Measurements from ENCODE around the gene IL36RN.
"Not testable (repeated sequence)": the region's sequence is repeated elsewhere in the genome, so short reads cannot be mapped to it uniquely, and the experiment has no call there.

IL36RN gene

DNA sequence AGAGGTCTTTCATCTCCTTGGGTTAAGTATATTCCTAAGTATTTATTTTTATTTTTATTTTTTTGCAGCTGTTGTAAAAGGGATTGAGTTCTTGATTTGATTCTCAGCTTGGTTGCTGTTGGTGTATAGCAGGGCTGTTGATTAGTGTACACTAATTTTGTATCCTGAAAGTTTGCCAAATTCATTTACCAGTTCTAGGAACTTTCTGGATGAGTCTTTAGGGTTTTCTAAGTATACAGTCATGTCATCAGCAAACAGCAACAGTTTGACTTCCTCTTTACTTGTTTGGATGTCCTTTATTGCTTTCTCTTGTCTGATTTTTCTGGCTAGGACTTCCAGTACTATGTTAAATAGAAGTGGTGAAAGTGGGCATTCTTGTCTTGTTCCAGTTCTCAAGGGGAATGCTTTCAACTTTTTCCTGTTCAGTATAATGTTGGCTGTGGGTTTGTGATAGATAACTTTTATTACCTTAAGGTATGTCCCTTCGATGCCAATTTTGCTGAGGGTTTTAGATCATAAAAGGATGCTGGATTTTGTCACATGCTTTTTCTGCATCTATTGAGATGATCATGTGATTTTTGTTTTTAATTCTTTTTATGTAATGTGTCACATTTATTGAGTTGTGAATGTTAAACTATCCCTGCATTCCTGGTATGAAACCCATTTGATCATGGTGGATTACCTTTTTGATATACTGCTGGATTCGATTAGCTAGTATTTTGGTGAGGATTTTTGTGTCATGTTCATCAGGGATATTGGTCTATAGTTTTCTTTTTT lies 38.0 kb downstream of the IL36RN start:
- not testable (repeated sequence) for DNase-seq, H3K27me3 Mint-ChIP-seq, ATAC-seq, H3K4me3 Mint-ChIP-seq, H3K27ac Mint-ChIP-seq
- H3K9me3 Mint-ChIP-seq, result peaks cover 16 to 30% of the 10 kb centered on the region in 2 donors
- H3K4me1 Mint-ChIP-seq, result peaks cover 22% of the 10 kb centered on the region

- Mint-ChIP-seq H3K4me1 (peaks cover 29% of the 10 kb centered on the region), H3K27me3 (no peaks in the 10 kb centered on the region), H3K27ac (peak overlapping the region; percentile 52 to 95), H3K4me3 (peak overlapping the region; percentile 57 to 58), H3K9me3 (peaks cover 21 to 40% of the 10 kb centered on the region in 2 donors)
- peak; percentile 66 for ATAC-seq
- no peak for DNase-seq
Measured at GRCh38 chr2:113098041-113098440, 39.0 kb downstream of the IL36RN start.

DNA sequence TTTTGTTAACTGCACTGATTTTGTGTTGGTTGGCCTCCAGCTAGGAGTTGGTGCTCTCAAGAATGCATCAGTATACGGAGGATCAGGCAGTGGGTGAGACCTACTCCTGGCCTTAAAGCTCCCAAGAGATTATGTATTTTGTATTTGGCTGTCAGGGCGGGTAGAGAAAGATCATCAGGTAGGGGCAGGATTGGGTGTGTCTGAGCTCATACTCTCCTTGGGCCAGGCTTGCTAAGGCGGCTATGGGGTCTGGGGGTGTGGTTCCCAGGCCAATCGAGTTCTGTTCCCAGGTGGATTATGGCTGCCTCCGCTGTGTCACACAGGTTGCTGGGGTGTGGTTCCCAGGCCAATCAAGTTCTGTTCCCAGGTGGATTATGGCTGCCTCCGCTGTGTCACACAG lies 39.5 kb downstream of the IL36RN start:
- Mint-ChIP-seq H3K9me3 (peaks cover 26 to 43% of the 10 kb centered on the region in 2 donors), H3K27me3 (no peaks in the 10 kb centered on the region), H3K4me3 (peak overlapping the region in 1 of 2 donors; percentile 58), H3K27ac (peak overlapping the region; percentile 70 to 95), H3K4me1 (peaks cover 33% of the 10 kb centered on the region)
- ATAC-seq (no peak), DNase-seq (no peak)

- DNase-seq (no peak), ATAC-seq (no peak)
- H3K4me3 Mint-ChIP-seq, result no peak overlapping the region
- H3K9me3 Mint-ChIP-seq, result peaks cover 20 to 43% of the 10 kb centered on the region in 2 donors
- peaks cover 47% of the 10 kb centered on the region for H3K4me1 Mint-ChIP-seq
- no peak overlapping the region for H3K27ac Mint-ChIP-seq
- H3K27me3 Mint-ChIP-seq, result no peaks in the 10 kb centered on the region
Measured at GRCh38 chr2:113102133-113102532, 43.1 kb downstream of the IL36RN start.

- ATAC-seq, result no peak
- H3K27me3 Mint-ChIP-seq, result no peaks in the 10 kb centered on the region
- H3K27ac Mint-ChIP-seq, result no peak overlapping the region
- no peak overlapping the region for H3K4me3 Mint-ChIP-seq
- no peak for DNase-seq
- H3K4me1 Mint-ChIP-seq, result peaks cover 35% of the 10 kb centered on the region
- H3K9me3 Mint-ChIP-seq, result peaks cover 15 to 31% of the 10 kb centered on the region in 2 donors
Measured at GRCh38 chr2:113103277-113103676, 44.3 kb downstream of the IL36RN start.

GRCh38 chr2:113104054-113104611 lies 45.1 kb downstream of the IL36RN start:
- DNase-seq (peak in 1 of 2 donors; percentile 30), ATAC-seq (peak; percentile 85)
- no peak overlapping the region for H3K27ac Mint-ChIP-seq

GRCh38 chr2:113105047-113105785 lies 46.2 kb downstream of the IL36RN start:
- peak in 1 of 2 donors; percentile 45 for DNase-seq
- H3K27ac Mint-ChIP-seq, result no peak overlapping the region

More at GRCh38 chr2:113104054-113104611, 45.1 kb downstream of the IL36RN start:
- Mint-ChIP-seq H3K4me1 (peaks cover 31% of the 10 kb centered on the region), H3K27me3 (no peaks in the 10 kb centered on the region), H3K9me3 (peaks cover 15 to 29% of the 10 kb centered on the region in 2 donors), H3K4me3 (peak overlapping the region in 1 of 2 donors; percentile 4)

DNA sequence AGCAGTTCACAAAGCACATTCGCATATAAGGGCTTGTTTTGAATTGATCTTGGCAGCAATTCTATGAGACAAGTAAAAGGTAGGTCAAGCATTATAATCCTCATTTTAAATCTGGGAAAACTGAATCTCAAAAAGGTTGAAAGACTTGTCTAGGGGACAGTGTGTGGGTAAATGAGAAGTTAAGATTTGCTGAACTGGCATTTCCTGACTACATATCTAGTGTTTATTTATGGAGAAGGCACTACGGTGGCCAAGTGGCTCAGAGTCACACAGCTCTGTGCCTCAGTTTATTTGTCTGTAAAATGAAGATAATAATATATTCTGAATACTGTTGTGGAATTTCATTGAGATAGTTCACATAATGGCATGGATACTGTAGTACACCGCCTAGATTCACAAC lies 52.1 kb downstream of the IL36RN start:
- Mint-ChIP-seq H3K4me3 (no peak overlapping the region), H3K9me3 (no peaks in the 10 kb centered on the region), H3K27ac (no peak overlapping the region), H3K4me1 (no peaks in the 10 kb centered on the region), H3K27me3 (no peaks in the 10 kb centered on the region)
- ATAC-seq, result no peak
- DNase-seq, result no peak

More at GRCh38 chr2:113105047-113105785, 46.2 kb downstream of the IL36RN start:
- peaks cover 31% of the 10 kb centered on the region for H3K4me1 Mint-ChIP-seq
- H3K27me3 Mint-ChIP-seq, result no peaks in the 10 kb centered on the region
- peak; percentile 84 for ATAC-seq
- no peak overlapping the region for H3K4me3 Mint-ChIP-seq
- peaks cover 15 to 29% of the 10 kb centered on the region in 2 donors for H3K9me3 Mint-ChIP-seq

GRCh38 chr2:113111823-113112287 lies 52.9 kb downstream of the IL36RN start:
- ATAC-seq (no peak), DNase-seq (no peak)
- H3K4me1 Mint-ChIP-seq, result no peaks in the 10 kb centered on the region
- no peak overlapping the region for H3K4me3 Mint-ChIP-seq
- no peak overlapping the region for H3K27ac Mint-ChIP-seq
- no peaks in the 10 kb centered on the region for H3K27me3 Mint-ChIP-seq
- no peaks in the 10 kb centered on the region for H3K9me3 Mint-ChIP-seq

DNA sequence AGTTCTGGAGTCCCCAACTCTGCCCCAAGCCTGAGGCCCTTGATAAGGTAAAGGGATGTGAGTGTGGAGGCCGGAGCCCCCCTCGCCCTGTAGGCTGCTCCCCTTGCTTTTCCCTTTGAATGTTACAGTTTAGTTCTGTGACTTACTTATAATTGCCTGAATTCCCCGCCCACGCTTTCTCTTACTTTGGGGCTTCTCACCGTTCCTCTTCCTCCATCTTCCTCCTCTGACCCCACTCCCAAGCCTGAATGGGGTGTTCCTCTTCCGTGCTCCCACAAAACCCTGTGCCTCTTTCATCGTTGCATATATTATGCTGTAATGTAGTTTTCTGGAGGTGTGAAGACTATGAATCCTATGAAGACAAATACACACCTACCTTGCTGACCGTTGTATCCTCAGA lies 53.4 kb downstream of the IL36RN start:
- H3K9me3 Mint-ChIP-seq, result no peaks in the 10 kb centered on the region
- ATAC-seq (no peak), DNase-seq (no peak)
- no peak overlapping the region for H3K4me3 Mint-ChIP-seq
- no peaks in the 10 kb centered on the region for H3K4me1 Mint-ChIP-seq
- H3K27ac Mint-ChIP-seq, result no peak overlapping the region
- no peaks in the 10 kb centered on the region for H3K27me3 Mint-ChIP-seq

DNA sequence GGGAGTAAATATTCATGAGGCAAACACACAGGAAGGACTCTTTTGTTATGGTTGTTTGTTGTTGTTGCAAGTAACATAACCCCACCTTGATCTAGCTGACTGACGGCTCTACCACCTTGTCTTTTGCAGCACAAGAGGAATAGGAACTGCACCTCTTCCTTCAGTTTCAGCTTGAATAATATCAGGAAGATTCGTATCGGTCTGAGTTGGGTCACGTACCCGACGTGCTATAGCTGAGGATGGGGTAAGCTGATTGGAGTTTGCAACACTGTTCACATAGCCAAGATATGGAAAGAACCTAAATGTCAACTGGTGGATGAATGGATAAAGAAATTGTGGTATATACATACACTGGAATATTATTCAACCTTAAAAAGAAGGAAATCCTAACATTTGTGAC lies 53.9 kb downstream of the IL36RN start:
- Mint-ChIP-seq H3K9me3 (no peaks in the 10 kb centered on the region), H3K27me3 (peaks cover 1% of the 10 kb centered on the region), H3K4me1 (no peaks in the 10 kb centered on the region), H3K4me3 (no peak overlapping the region), H3K27ac (no peak overlapping the region)
- DNase-seq (no peak), ATAC-seq (no peak)

- ATAC-seq (no peak), DNase-seq (no peak)
- Mint-ChIP-seq H3K4me3 (no peak overlapping the region), H3K9me3 (no peaks in the 10 kb centered on the region), H3K27me3 (peaks cover 5% of the 10 kb centered on the region), H3K4me1 (no peaks in the 10 kb centered on the region), H3K27ac (no peak overlapping the region)
Measured at GRCh38 chr2:113113807-113114206, 54.8 kb downstream of the IL36RN start.

Measured in stimulated activated naive CD8-positive, alpha-beta T cell treated with anti-CD3 and anti-CD28 coated beads, Interleukin-15, amount 100 ng/mL, for 72 hours (primary cell).